OCI-LY3 (cell line): ENCODE measurements around the gene FAM216A.
"Not testable (repeated sequence)": the region's sequence is repeated elsewhere in the genome, so short reads cannot be mapped to it uniquely, and the experiment has no call there.

ENCODE experiments used
- H2AFZ ChIP-seq: fragments of 200-600, 300-600 bp; shearing (Covaris generic); 2 replicates; pipeline ENCODE4 v1.6.0; 2014; ENCODE audit warnings: antibody characterized with exemption, low read depth, low read length
- H3K27ac ChIP-seq: fragments of 200-600, 300-600 bp; sonication (generic); 2 replicates; pipeline ENCODE4 v1.5.1; 2014; ENCODE audit warnings: mild to moderate bottlenecking, low read length, moderate library complexity, mixed read lengths
- H3K27me3 ChIP-seq: fragments of 200-600, 300-600 bp; sonication (generic); 2 replicates; pipeline ENCODE4 v1.6.1; 2014; ENCODE audit warnings: low read depth, low read length, mixed read lengths
- H3K36me3 ChIP-seq: fragments of 200-600, 300-600 bp; sonication (generic); replicated peaks from 2 replicates; pipeline ENCODE3; 2014; ENCODE audit warnings: low read depth, low read length, mixed read lengths
- H3K4me1 ChIP-seq: fragments of 300-600, 200-600 bp; sonication (generic); 2 replicates; pipeline ENCODE4 v1.6.1; 2014; ENCODE audit warnings: low read length, mixed read lengths
- H3K4me2 ChIP-seq: fragments of 200-600, 300-600 bp; sonication (generic); 2 replicates; pipeline ENCODE4 v1.6.1; 2014; ENCODE audit warnings: low read length, mixed read lengths
- H3K4me3 ChIP-seq: fragments of 300-600, 200-600 bp; sonication (generic); 2 replicates; pipeline ENCODE4 v1.5.1; 2014; ENCODE audit warnings: antibody characterized with exemption, mild to moderate bottlenecking, low read length, moderate library complexity
- H3K79me2 ChIP-seq: fragments of 300-600, 200-600 bp; shearing (Covaris generic); 2 replicates; pipeline ENCODE4 v1.6.1; 2014; ENCODE audit warnings: mild to moderate bottlenecking, low read length, mixed read lengths
- H3K9ac ChIP-seq: fragments of 300-600, 200-600 bp; shearing (Covaris generic); 2 replicates; pipeline ENCODE4 v1.6.0; 2014; ENCODE audit warnings: mild to moderate bottlenecking, low read length, moderate library complexity
- H3K9me3 ChIP-seq: fragments of 200-600, 300-600 bp; shearing (Covaris generic); 2 replicates; pipeline ENCODE4 v1.6.1; 2014; ENCODE audit warnings: low read length, mixed read lengths; ENCODE audit not compliant: insufficient read depth
- H4K20me1 ChIP-seq: fragments of 200-600, 300-600 bp; sonication (generic); 2 replicates; pipeline ENCODE4 v1.6.1; 2016; ENCODE audit warnings: low read length, mixed read lengths; ENCODE audit not compliant: insufficient read depth
- EZH2phosphoT487 ChIP-seq: fragments of 200-600 bp; shearing (Covaris generic); IDR thresholded peaks from 2 replicates; pipeline ENCODE4 v1.6.1; 2018; ENCODE audit warnings: antibody characterized with exemption, mixed run types, low read depth
- TF ChIP-seq, protein P1 (sequence below): fragments of 200-600, 300-600 bp; sonication (generic); IDR thresholded peaks from 2 replicates; pipeline ENCODE4 v1.5.1; 2014; ENCODE audit warnings: antibody characterized with exemption, low read length, low read depth

Gene FAM216A

DNA sequence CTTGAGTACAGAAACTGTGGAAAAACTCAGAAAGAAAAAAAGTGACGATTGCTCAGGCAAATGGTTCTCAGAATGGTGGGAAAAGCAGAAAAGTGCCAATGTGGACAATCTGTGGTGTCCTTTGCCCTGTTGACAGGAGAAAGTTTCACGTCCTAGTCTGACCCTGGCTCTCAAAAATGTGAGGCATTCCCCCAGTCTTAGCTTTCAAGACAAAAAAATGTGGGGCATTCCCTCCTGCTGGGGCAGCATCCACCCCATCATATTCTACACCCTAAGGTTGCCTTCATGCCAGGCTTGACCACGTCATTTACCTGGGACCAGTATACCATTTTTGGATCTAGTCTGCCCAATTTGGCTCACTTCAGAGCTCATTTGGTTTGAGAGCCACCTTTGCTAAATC is 44.4 kb upstream of the FAM216A start:
- Histone ChIP-seq H3K27me3 (no peaks in the 10 kb centered on the region), H3K4me1 (peaks cover 6% of the 10 kb centered on the region; the same call in 1 of the 2 replicates), H3K4me2 (no peak overlapping the region), H3K4me3 (no peak overlapping the region), H3K27ac (no peak overlapping the region), H2AFZ (no peak overlapping the region), H3K79me2 (no peaks in the 10 kb centered on the region), H3K9me3 (no peaks in the 10 kb centered on the region), H3K9ac (no peak overlapping the region), H4K20me1 (no peaks in the 10 kb centered on the region), H3K36me3 (no peaks in the 10 kb centered on the region)
- TF ChIP-seq, protein P1, sequence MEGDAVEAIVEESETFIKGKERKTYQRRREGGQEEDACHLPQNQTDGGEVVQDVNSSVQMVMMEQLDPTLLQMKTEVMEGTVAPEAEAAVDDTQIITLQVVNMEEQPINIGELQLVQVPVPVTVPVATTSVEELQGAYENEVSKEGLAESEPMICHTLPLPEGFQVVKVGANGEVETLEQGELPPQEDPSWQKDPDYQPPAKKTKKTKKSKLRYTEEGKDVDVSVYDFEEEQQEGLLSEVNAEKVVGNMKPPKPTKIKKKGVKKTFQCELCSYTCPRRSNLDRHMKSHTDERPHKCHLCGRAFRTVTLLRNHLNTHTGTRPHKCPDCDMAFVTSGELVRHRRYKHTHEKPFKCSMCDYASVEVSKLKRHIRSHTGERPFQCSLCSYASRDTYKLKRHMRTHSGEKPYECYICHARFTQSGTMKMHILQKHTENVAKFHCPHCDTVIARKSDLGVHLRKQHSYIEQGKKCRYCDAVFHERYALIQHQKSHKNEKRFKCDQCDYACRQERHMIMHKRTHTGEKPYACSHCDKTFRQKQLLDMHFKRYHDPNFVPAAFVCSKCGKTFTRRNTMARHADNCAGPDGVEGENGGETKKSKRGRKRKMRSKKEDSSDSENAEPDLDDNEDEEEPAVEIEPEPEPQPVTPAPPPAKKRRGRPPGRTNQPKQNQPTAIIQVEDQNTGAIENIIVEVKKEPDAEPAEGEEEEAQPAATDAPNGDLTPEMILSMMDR: no peak
- no peak for TF ChIP-seq EZH2phosphoT487

DNA sequence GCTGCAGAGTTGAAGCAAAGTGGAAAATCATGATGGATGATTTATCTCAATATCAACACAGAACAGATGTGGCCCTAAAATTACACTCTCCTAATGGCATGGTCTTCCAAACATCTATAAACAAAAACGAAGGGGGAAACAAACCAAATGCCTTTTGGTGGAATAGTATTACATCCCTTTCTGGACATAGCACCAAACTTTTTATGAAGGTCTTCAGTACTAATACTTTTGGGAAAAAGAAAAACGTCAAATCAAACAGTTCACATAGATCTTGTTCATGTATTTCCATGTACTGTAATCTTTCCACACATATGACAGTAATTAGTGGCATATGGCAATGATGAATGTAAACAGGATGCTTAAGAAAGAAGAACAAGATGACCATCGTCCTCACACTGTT is 42.2 kb upstream of the FAM216A start:
- Histone ChIP-seq H2AFZ (no peak overlapping the region), H3K36me3 (no peaks in the 10 kb centered on the region), H3K9ac (no peak overlapping the region), H3K4me2 (no peak overlapping the region), H3K9me3 (no peaks in the 10 kb centered on the region), H3K27me3 (no peaks in the 10 kb centered on the region), H4K20me1 (no peaks in the 10 kb centered on the region), H3K4me3 (no peak overlapping the region), H3K4me1 (peaks cover 10% of the 10 kb centered on the region; the same call in 1 of the 2 replicates), H3K27ac (no peak overlapping the region), H3K79me2 (no peaks in the 10 kb centered on the region)
- TF ChIP-seq, protein P1: no peak
- TF ChIP-seq EZH2phosphoT487: no peak

DNA sequence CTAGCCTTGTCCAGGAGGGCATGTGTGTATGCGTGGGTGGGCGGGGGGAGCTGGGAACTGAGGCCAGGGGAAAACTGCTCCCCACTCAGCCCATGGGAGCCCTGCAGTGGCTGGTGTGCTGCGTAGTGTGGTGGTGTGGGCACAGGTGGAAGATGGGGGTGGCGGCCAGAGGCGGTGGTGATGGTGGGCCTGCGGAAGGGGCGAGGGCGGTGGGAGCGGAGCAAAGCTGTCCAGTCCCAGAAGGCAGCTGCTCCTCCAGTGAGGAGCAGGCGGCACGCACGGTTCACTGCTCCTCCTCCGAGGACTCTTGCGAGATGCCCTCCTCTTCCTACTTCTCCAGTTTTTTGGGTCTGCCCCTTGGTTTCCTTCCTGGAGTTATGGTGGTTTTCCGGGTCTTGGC is 39.0 kb upstream of the FAM216A start:
- H3K27ac ChIP-seq, H2AFZ ChIP-seq, H3K79me2 ChIP-seq: not testable (repeated sequence)

DNA sequence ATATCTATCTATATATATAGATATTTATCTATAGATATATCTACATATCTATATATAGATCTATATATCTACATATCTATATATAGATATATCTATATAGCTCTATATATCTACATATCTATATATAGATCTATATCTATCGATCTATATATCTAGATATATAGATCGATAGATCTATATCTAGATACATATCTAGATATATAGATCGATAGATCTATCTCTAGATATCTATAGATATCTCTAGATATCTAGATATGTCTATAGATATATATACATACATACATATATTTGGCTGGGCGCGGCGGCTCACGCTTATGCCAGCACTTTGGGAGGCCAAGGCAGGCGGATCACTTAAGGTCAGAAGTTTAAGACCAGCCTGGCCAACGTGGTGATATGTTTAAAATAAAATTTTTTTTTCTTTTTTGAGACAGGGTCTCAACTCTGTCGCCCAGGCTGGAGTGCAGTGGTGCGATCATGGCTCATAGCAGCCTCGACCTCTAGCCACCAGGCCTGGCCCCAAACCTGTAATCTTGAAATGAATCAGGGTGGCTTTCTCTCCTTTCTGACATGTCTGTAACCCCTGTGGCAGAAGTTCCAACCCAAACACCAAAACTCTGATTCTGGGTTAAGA is 36.6 kb upstream of the FAM216A start:
- Histone ChIP-seq H3K36me3 (peaks cover 9% of the 10 kb centered on the region), H3K9ac (peak overlapping the region; percentile 57), H3K27ac (peak overlapping the region; percentile 26), H3K79me2 (no peaks in the 10 kb centered on the region), H3K27me3 (no peaks in the 10 kb centered on the region), H3K4me3 (peak overlapping the region; percentile 73; the same call in 1 of the 2 replicates), H3K4me1 (peaks cover 16% of the 10 kb centered on the region), H3K4me2 (peak overlapping the region; percentile 50), H2AFZ (no peak overlapping the region), H3K9me3 (no peaks in the 10 kb centered on the region), H4K20me1 (no peaks in the 10 kb centered on the region)
- no peak for TF ChIP-seq EZH2phosphoT487
- TF ChIP-seq, protein P1: no peak

More for the DNA sequence above, 39.0 kb upstream of the FAM216A start:
- not testable (repeated sequence) for H3K4me2 ChIP-seq, H4K20me1 ChIP-seq, H3K27me3 ChIP-seq, H3K4me3 ChIP-seq, H3K9ac ChIP-seq, H3K9me3 ChIP-seq, H3K36me3 ChIP-seq
- H3K4me1 ChIP-seq: peaks cover 16% of the 10 kb centered on the region
